Type B pancreatic cell (in vitro differentiated cells): ENCODE measurements around the gene DIS3L. TPM values are rescaled to one million over a fixed set of nuclear protein-coding genes. Genes with fewer than 3 reads are reported as not detected.
"Not testable (repeated sequence)": the region's sequence is repeated elsewhere in the genome, so short reads cannot be mapped to it uniquely, and the experiment has no call there.

Experiments
- DNase-seq: peaks from one replicate; pipeline ENCODE4 v3.0.0; 2021; ENCODE audit warnings: mixed read lengths; ENCODE audit not compliant: unreplicated experiment; ENCODE audit errors: extremely low spot score
- H3K27ac Mint-ChIP-seq: 2 replicates; pipeline ENCODE4 v1.8.0; 2021; ENCODE audit warnings: mild to moderate bottlenecking, mixed read lengths
- H3K27me3 Mint-ChIP-seq: 2 replicates; pipeline ENCODE4 v1.8.0; 2021; ENCODE audit warnings: mixed read lengths
- H3K36me3 Mint-ChIP-seq: 2 replicates; pipeline ENCODE4 v1.8.0; 2021; ENCODE audit warnings: mixed read lengths
- H3K4me1 Mint-ChIP-seq: one replicate; pipeline ENCODE4 v1.8.0; 2021; ENCODE audit warnings: mixed read lengths; ENCODE audit not compliant: unreplicated experiment
- H3K4me3 Mint-ChIP-seq: 2 replicates; pipeline ENCODE4 v1.8.0; 2021; ENCODE audit warnings: mild to moderate bottlenecking, mixed read lengths
- H3K9me3 Mint-ChIP-seq: 2 replicates; pipeline ENCODE4 v1.8.0; 2021; ENCODE audit warnings: mixed read lengths
- long read RNA-seq: library from polyadenylated mRNA; unstranded; transcript quantifications from one replicate; pipeline ENCODE4 v2.0.0, GENCODE V29; 2020
- total RNA-seq: library from RNA; stranded (reverse); gene quantifications from 2 replicates; pipeline ENCODE4 v1.2.1, GENCODE V29; 2021; ENCODE audit warnings: low replicate concordance
- TF ChIP-seq, protein P1 (sequence below): fragments of 200-600 bp; sonication (generic); conservative IDR thresholded peaks from 2 replicates; pipeline ENCODE4 v1.5.0; 2021; ENCODE audit warnings: antibody characterized with exemption, mild to moderate bottlenecking

Gene DIS3L
- total RNA-seq, result 21.6 and 37.7 TPM in 2 replicates
- long read RNA-seq, transcript DIS3L-202 (17 exons, 3,647 nt), result major isoform, 30 of 59 reads
- long read RNA-seq, partial matches to known transcripts, result 18 of 59 reads
- long read RNA-seq, other reads (novel, unspliced or antisense), result 8 of 59 reads

DNA sequence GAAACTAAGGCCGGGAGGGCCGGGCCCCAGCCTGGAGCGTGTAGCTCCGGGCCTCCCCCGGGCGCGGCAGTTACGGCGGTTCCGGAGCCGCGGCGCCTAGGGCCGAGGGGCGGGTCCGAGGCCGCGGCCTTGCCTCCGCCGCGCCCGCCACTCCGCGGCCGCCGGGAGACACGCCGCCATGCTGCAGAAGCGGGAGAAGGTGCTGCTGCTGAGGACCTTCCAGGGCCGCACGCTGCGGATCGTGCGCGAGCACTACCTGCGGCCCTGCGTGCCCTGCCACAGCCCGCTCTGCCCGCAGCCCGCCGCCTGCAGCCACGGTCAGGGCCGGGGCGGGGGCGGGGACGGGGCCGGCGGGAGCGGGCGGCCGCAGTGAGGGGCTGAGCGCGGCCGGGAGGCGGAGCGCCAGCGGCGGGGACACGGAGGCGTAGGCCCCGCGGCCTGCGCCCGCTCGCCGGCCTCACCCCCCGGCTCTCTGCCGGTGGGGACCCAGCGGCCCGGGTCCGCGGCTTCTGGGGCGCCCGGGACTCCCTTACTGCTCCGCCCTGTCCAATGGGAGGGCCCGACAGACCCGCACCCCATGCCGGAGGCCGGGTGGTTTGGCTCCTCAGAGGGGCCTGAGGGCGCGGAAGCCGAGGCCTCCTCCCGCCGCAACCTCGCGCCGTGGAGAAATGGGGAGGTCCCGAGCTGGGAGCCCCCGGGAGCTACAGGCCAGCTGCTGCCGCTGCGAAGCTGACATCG is at the start of gene DIS3L:
Gene DIS3L (plus strand): TSS at position 150 of the 738 bp plus-strand sequence. CDS start 29 bp downstream, at position 179.
- H3K4me3 Mint-ChIP-seq, result peak within 1 kb of the TSS; percentile 90
- H3K27me3 Mint-ChIP-seq, result no peaks in the 10 kb centered on the region

DNA sequence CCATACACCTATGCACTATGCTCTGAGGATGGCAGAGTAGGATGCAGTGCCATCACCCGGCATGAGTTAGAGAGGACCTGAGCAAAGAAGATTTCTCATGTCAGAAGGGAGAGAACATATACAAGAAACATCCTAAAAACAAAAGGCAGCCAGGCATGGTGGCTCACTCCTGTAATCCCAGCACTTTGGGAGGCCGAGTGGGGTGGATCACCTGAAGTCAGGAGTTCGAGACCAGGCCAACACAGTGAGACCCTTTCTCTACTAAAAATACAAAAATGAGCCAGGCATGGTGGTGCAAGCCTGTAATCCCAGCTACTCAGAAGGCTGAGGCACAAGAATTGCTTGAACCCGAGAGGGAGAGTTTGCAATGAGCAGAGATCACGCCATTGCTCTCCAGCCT is 47.5 kb upstream of the DIS3L start:
- DNase-seq, H3K4me3 Mint-ChIP-seq, H3K4me1 Mint-ChIP-seq, H3K27ac Mint-ChIP-seq, H3K36me3 Mint-ChIP-seq, H3K9me3 Mint-ChIP-seq: not testable (repeated sequence)
- H3K27me3 Mint-ChIP-seq, result peaks cover 72% of the 10 kb centered on the region

More for the DNA sequence above, at the start of gene DIS3L:
- H3K9me3 Mint-ChIP-seq, result no peaks in the 10 kb centered on the region
- DNase-seq, result peak; percentile 75
- TF ChIP-seq, protein P1, sequence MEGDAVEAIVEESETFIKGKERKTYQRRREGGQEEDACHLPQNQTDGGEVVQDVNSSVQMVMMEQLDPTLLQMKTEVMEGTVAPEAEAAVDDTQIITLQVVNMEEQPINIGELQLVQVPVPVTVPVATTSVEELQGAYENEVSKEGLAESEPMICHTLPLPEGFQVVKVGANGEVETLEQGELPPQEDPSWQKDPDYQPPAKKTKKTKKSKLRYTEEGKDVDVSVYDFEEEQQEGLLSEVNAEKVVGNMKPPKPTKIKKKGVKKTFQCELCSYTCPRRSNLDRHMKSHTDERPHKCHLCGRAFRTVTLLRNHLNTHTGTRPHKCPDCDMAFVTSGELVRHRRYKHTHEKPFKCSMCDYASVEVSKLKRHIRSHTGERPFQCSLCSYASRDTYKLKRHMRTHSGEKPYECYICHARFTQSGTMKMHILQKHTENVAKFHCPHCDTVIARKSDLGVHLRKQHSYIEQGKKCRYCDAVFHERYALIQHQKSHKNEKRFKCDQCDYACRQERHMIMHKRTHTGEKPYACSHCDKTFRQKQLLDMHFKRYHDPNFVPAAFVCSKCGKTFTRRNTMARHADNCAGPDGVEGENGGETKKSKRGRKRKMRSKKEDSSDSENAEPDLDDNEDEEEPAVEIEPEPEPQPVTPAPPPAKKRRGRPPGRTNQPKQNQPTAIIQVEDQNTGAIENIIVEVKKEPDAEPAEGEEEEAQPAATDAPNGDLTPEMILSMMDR, result no peak
- H3K4me1 Mint-ChIP-seq, result peaks cover 37% of the 10 kb centered on the region
- peak within 1 kb of the TSS; percentile 87 for H3K27ac Mint-ChIP-seq
- peaks cover 6% of the 10 kb centered on the region for H3K36me3 Mint-ChIP-seq

DNA sequence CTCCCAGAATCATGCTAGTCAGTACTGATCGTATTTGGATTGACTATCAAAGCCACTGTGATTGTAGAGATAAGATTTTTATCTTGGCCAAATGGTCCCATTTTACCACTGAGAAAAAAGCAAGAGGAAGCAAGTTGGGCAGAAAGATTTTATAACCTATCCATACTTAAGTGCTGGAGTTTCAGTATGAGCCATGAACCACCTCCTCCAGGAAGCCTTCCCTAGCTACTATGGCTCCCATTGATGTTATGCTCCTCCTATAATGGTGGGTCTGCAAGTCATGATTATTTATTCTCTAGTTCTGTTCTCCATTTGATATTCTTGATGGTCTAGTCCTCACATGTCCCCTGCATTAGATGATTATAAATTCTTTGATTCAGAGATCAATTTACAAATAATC is 46.4 kb upstream of the DIS3L start:
- Mint-ChIP-seq H3K27me3 (peaks cover 78% of the 10 kb centered on the region), H3K4me1 (no peaks in the 10 kb centered on the region)
- TF ChIP-seq, protein P1, result no peak

DNA sequence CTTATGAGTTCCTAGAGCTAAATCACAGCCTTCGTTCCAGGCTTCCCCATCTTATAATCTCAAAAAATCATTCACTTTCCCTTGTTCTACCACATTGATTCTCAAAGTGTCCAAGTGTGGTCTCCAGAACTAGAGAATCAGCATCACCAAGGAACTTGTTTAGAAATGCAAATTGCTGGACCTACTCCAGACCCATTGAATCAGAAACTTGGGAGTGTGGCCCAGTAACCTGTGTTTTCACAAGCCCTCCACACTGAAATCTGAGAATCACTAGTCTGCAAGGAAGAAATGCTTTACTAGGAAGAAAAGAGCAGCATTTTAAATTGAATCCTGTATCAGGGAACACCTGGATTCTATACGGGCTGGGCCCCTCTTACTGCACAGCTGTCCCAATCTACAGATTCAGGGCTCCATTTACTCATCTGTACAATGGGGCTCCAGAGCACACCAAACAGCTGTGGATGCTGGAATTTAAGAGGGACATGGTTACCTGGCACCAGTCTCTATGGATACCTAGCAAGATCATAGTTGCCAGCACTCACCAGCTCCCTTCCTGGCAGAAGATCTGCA is 43.7 kb upstream of the DIS3L start:
- no peaks in the 10 kb centered on the region for H3K36me3 Mint-ChIP-seq
- H3K27ac Mint-ChIP-seq, result no peak overlapping the region
- no peak for DNase-seq
- H3K9me3 Mint-ChIP-seq, result no peaks in the 10 kb centered on the region
- TF ChIP-seq, protein P1, result no peak
- peaks cover 5% of the 10 kb centered on the region for H3K4me1 Mint-ChIP-seq
- H3K4me3 Mint-ChIP-seq, result peak overlapping the region; percentile 62
- H3K27me3 Mint-ChIP-seq, result peaks cover 79% of the 10 kb centered on the region

More for the DNA sequence above, 46.4 kb upstream of the DIS3L start:
- no peaks in the 10 kb centered on the region for H3K36me3 Mint-ChIP-seq
- no peaks in the 10 kb centered on the region for H3K9me3 Mint-ChIP-seq
- no peak overlapping the region for H3K27ac Mint-ChIP-seq
- DNase-seq, result no peak
- H3K4me3 Mint-ChIP-seq, result no peak overlapping the region

DNA sequence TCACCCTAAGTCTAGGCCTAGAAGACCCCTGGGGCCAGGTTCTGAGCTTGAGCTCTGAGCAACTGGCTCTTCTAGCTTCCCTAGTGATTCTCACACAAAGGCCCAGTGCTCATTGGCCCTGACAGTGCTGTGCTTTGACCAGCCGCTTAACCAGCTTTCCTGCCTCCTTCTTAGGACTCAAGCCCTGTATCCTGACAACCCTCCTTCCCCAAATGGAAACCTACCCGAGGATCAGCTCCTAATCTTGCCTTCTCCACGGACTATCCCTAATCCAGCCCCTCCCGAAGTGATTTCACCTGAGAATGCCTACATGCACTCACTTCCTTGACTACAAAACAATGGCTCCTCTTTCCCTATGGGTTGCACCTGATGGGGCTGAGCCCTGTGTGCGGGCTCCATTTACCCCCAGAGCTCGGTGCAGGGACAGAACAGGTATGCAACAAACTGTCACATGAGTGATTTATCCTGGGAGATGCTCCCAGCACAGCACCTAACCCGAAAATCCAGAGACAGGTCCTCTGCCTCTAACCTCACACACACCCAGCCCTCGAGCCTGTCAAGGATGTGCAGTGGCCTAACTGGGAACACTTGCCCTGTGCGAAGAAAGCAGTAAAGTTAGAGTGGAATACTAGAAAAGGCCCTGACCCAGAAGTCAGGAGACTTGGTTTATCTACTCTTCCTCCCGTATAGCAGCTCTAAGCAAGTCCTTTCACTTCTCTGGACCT is 42.1 kb upstream of the DIS3L start:
- peak overlapping the region; percentile 62 for H3K4me3 Mint-ChIP-seq
- no peak for DNase-seq
- TF ChIP-seq, protein P1, result no peak
- no peaks in the 10 kb centered on the region for H3K36me3 Mint-ChIP-seq
- H3K4me1 Mint-ChIP-seq, result peaks cover 5% of the 10 kb centered on the region
- peaks cover 83% of the 10 kb centered on the region for H3K27me3 Mint-ChIP-seq
- no peaks in the 10 kb centered on the region for H3K9me3 Mint-ChIP-seq
- H3K27ac Mint-ChIP-seq, result no peak overlapping the region
